Prostate gland (tissue), 2 donors: ENCODE results near the gene SEC63. TPM values are rescaled to one million over a fixed set of nuclear protein-coding genes. Genes with fewer than 3 reads are reported as not detected.
"Not testable (repeated sequence)": the region's sequence is repeated elsewhere in the genome, so short reads cannot be mapped to it uniquely, and the experiment has no call there.

Experiments
- DNase-seq: peaks from one replicate; pipeline ENCODE4 v3.0.0-alpha.2; 2019; ENCODE audit warnings: low spot score
- H3K27ac ChIP-seq, 2 donors: fragments of 200-600 bp; sonication (generic); 2 replicates each; pipeline ENCODE4 v1.5.1; 2017 to 2019
- H3K27me3 ChIP-seq: fragments of 200-600 bp; sonication (generic); replicated peaks from 2 replicates; pipeline ENCODE4 v1.5.1; 2019; ENCODE audit not compliant: insufficient read depth
- H3K36me3 ChIP-seq, 2 donors: fragments of 200-600 bp; sonication (generic); 1 replicate in 1 of 2; 2 replicates in 1 of 2; pipeline versions ENCODE4 v1.5.1 to v1.8.1; 2017 to 2019
- H3K4me1 ChIP-seq: fragments of 200-600 bp; sonication (generic); replicated peaks from 2 replicates; pipeline ENCODE4 v1.5.1; 2019
- H3K4me3 ChIP-seq, 2 donors: fragments of 200-600 bp; sonication (generic); 2 replicates each; pipeline ENCODE4 v1.5.1; 2017 to 2019
- H3K9me3 ChIP-seq: fragments of 200-600 bp; sonication (generic); 2 replicates; pipeline ENCODE4 v1.5.1; 2017
- POLR2A ChIP-seq: fragments of 450-650 bp; IDR thresholded peaks from one replicate; pipeline ENCODE4 v1.6.1; 2016; ENCODE audit warnings: antibody characterized with exemption, mild to moderate bottlenecking
- POLR2AphosphoS5 ChIP-seq: sonication (generic); formaldehyde crosslinking; IDR thresholded peaks from one replicate; pipeline ENCODE4 v1.6.1; 2017; ENCODE audit warnings: antibody characterized with exemption
- WGBS: methylation state at CpG from one replicate; pipeline ENCODE4 v1.1.5; 2018; 5-methylcytosine and 5-hydroxymethylcytosine counted together
- intact Hi-C: fragments of 100-400 bp; cut with DNase I; formaldehyde crosslinking; loops from one replicate; pipeline ENCODE4 v1.14.2; 2022
- total RNA-seq, 2 donors: library from RNA; depleted of rRNA; stranded (reverse); fragments of >200 nt; gene quantifications; one replicate each; pipeline ENCODE4 v1.1.0, GENCODE V29; 2016
- TF ChIP-seq, protein P1 (sequence below), 4 experiments: fragments of 200-600 bp in 2 of 4; fragments of 450-650 bp in 2 of 4; sonication (generic) in 2 of 4; IDR thresholded peaks; 1 replicate in 3 of 4; 2 replicates in 1 of 4; pipeline ENCODE4 v1.5.1; 2016 to 2019; ENCODE audit warnings: antibody characterized with exemption in 4 of 4, mild to moderate bottlenecking in 2 of 4, moderate library complexity in 2 of 4

The SEC63 gene
- total RNA-seq, 2 donors from 2014 or later, result 28.6 to 35.2 TPM

DNA sequence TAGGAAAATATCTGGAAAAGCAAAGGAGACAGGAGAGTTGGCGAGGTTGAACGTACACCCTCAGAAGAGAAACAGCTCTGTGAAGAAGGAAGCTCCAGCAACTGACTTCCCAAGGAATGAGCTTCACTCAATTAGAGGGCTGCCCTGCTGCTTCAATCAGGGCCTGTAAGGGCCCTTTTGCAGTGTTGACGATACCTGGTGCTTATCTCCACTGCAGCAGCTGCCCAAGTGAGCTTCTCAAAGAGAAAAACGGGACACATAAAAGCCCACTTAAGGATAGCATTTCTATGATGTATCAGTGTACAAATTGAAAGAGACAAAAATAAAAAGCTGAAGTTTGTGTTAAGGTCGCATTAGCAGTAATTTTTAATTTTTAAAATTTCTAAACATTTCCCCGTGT, 16.4 kb downstream of the SEC63 start:
- 84% methylated on average over 6 of the region's 6 CpGs for WGBS
- no peak for DNase-seq
- Histone ChIP-seq H3K4me3 (no peak overlapping the region), H3K36me3 (no peaks in the 10 kb centered on the region), H3K4me1 (no peaks in the 10 kb centered on the region), H3K27ac (no peak overlapping the region), H3K27me3 (no peaks in the 10 kb centered on the region), H3K9me3 (no peaks in the 10 kb centered on the region)
- intact Hi-C loops, result no loop called here
- TF ChIP-seq POLR2AphosphoS5, result no peak
- TF ChIP-seq, protein P1, sequence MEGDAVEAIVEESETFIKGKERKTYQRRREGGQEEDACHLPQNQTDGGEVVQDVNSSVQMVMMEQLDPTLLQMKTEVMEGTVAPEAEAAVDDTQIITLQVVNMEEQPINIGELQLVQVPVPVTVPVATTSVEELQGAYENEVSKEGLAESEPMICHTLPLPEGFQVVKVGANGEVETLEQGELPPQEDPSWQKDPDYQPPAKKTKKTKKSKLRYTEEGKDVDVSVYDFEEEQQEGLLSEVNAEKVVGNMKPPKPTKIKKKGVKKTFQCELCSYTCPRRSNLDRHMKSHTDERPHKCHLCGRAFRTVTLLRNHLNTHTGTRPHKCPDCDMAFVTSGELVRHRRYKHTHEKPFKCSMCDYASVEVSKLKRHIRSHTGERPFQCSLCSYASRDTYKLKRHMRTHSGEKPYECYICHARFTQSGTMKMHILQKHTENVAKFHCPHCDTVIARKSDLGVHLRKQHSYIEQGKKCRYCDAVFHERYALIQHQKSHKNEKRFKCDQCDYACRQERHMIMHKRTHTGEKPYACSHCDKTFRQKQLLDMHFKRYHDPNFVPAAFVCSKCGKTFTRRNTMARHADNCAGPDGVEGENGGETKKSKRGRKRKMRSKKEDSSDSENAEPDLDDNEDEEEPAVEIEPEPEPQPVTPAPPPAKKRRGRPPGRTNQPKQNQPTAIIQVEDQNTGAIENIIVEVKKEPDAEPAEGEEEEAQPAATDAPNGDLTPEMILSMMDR (IDR thresholded peaks at IDR 0.05), result no peak
- TF ChIP-seq POLR2A, result no peak

DNA sequence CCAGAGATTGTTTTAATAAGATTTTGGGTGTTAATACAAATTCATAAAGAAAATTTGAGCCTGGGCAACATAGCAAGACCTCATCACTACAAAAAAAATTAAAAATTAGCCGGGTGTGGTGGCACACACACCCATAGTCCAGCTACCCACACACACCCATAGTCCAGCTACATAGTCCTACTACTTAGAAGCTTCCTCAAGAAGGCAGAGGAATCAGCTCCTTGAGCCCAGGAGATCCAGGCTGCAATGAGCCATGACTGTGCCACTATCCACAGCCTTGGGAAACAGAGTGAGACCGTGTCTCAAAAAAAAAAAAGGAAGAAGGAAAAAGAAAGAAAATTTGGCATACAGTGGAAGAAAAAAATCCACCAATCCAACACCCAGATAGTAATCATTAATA, 16.8 kb downstream of the SEC63 start:
- Histone ChIP-seq H3K4me1 (no peaks in the 10 kb centered on the region), H3K9me3 (no peaks in the 10 kb centered on the region), H3K27ac (no peak overlapping the region), H3K36me3 (no peaks in the 10 kb centered on the region), H3K4me3 (no peak overlapping the region), H3K27me3 (no peaks in the 10 kb centered on the region)
- TF ChIP-seq, protein P1 (IDR thresholded peaks at IDR 0.05), result no peak
- TF ChIP-seq POLR2A, result no peak
- TF ChIP-seq POLR2AphosphoS5, result no peak
- intact Hi-C loops, result no loop called here
- 86% methylated on average over 2 of the region's 2 CpGs for WGBS
- DNase-seq, result no peak

DNA sequence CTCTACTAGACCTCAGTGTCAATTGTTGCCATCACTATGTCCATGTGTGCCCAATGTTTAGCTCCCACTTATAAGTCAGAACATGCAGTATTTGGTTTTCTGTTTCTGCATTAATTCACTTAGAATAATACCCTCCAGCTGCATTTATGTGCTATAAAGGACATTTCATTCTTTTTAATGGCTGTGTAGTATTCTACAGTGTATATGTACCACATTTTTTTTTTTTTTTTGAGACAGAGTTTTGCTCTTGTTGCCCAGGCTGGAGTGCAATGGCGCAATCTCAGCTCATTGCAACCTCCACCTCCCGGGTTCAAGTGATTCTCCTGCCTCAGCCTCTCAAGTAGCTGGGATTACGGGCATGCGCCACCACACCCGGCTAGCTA, 21.1 kb downstream of the SEC63 start:
- H3K27me3 ChIP-seq, H3K4me3 ChIP-seq: not testable (repeated sequence)

DNA sequence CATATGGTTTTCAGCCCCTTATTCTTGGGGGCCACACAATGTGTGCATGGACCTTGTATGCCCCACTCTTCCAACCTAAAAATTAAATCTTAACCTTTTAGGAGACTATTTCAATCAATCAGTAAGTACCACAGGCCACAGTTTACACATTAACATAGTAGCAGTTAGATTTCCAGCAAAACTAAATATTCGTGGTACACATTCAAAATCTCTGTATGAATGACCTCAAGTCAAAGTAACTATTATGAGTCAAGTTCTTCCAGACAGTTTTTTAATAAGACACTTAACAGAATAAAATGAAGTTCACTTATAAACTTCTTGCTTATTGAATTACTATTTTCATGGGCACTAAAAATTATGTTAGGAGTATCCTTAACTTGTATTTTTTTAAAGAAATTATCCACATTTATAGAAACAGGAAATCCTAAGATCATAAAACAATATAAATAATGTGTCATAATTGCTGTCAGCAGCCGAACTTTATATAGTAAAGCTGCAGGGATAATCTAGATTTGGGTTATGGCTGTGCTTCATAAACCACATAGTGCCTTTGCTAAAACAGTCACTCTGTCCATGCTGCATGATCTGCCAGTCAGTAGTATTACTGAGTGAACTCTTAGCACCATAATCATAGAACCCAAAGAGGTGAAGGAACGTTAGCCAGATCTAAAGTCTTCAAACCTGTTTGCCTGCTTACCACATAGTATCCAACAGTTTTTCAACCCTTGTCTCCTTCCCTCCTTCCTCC, 21.7 kb downstream of the SEC63 start:
- no peaks in the 10 kb centered on the region for H3K27me3 ChIP-seq
- no peaks in the 10 kb centered on the region for H3K36me3 ChIP-seq
- intact Hi-C loops, result no loop called here
- H3K9me3 ChIP-seq, result no peaks in the 10 kb centered on the region
- H3K4me3 ChIP-seq, result no peak overlapping the region
- TF ChIP-seq, protein P1 (IDR thresholded peaks at IDR 0.05), result no peak
- TF ChIP-seq POLR2A, result no peak
- no peak for TF ChIP-seq POLR2AphosphoS5
- DNase-seq, result no peak
- no peak overlapping the region for H3K27ac ChIP-seq
- H3K4me1 ChIP-seq, result no peaks in the 10 kb centered on the region
- WGBS, result 63% methylated on average over 3 of the region's 3 CpGs

More for the DNA sequence above, 21.1 kb downstream of the SEC63 start:
- H3K36me3 ChIP-seq, H3K4me1 ChIP-seq, DNase-seq, intact Hi-C loops, H3K27ac ChIP-seq, H3K9me3 ChIP-seq: not testable (repeated sequence)
- WGBS, result 96% methylated on average over 5 of the region's 5 CpGs

DNA sequence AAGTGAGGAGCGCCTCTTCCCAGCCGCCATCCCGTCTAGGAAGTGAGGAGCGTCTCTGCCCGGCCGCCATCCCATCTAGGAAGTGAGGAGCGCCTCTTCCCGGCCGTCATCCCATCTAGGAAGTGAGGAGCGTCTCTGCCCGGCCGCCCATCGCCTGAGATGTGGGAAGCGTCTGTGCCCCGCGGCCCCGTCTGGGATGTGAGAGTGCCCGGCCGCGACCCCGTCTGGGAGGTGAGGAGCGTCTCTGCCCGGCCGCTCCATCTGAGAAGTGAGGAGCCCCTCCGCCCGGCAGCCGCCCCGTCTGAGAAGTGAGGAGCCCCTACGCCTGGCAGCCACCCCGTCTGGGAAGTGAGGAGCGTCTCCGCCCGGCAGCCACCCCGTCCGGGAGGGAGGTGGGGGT, 23.8 kb downstream of the SEC63 start:
- H3K36me3 ChIP-seq, H3K4me1 ChIP-seq, H3K27ac ChIP-seq, H3K27me3 ChIP-seq, DNase-seq, H3K9me3 ChIP-seq, intact Hi-C loops, H3K4me3 ChIP-seq: not testable (repeated sequence)
- 93% methylated on average over 17 of the region's 35 CpGs for WGBS

DNA sequence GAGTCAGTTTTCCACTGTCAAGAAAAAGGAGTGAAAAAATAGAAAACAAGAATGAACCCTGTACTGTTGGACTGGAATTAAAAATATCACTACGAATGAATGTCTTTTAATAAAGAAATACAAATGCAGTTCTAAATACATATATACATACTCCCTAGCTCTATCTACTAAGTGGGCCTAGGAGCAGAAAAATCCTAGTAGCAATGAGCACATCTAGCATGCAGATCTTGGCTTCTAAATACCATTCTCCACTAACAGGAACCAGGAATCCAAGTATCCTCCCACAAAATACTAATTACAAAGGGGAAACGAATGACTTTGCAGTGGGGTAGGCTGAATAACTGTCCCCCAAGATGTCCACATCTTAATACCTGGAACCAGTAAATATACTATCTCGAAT, 25.4 kb downstream of the SEC63 start:
- Histone ChIP-seq H3K4me1 (no peaks in the 10 kb centered on the region), H3K27ac (no peak overlapping the region), H3K9me3 (no peaks in the 10 kb centered on the region), H3K4me3 (no peak overlapping the region), H3K36me3 (no peaks in the 10 kb centered on the region), H3K27me3 (no peaks in the 10 kb centered on the region)
- intact Hi-C loops, result no loop called here
- 96% methylated on average over 3 of the region's 3 CpGs for WGBS
- DNase-seq, result no peak
- TF ChIP-seq, protein P1 (IDR thresholded peaks at IDR 0.05), result no peak
- TF ChIP-seq POLR2A (no peak), POLR2AphosphoS5 (no peak)
